H1 (cell line): Measurements from ENCODE around the gene POU2F2. TPM values are rescaled to one million over a fixed set of nuclear protein-coding genes. Genes with fewer than 3 reads are reported as not detected.

Experiments used
- CTCF ChIA-PET: fragments of 300-600 bp; sonication (Branson Sonifier 250); formaldehyde crosslinking; loops from one replicate; lab custom pipeline; 2021; ENCODE audit not compliant: partially characterized antibody; lab: Charles Lee
- POLR2A ChIA-PET: fragments of 300-600 bp; sonication (Branson Sonifier 250); formaldehyde crosslinking; loops from one replicate; lab custom pipeline; 2021; ENCODE audit warnings: inconsistent platforms; ENCODE audit not compliant: partially characterized antibody; lab: Charles Lee
- DNase-seq, 2 experiments: peaks; one replicate each; pipeline versions ENCODE4 v3.0.0 to v3.0.0-alpha.2; 2010 to 2022; ENCODE audit warnings: low spot score in 2 of 2, low read depth in 1 of 2, mixed read lengths in 1 of 2
- FAIRE-seq: peaks from 2 replicates; lab custom pipeline; 2011; peaks lifted over from hg19 to GRCh38; lab: Jason Lieb, UNC
- H2AFZ ChIP-seq: 2 replicates; pipeline ENCODE4 v1.8.1; 2012; ENCODE audit warnings: low read length, inconsistent platforms
- H2AK5ac ChIP-seq: 2 replicates; pipeline ENCODE4 v1.6.1; 2013; ENCODE audit warnings: low read depth, low read length
- H2BK120ac ChIP-seq: replicated peaks from 2 replicates; pipeline ENCODE3; 2013; ENCODE audit warnings: low read depth, low read length, inconsistent platforms
- H2BK12ac ChIP-seq: 2 replicates; pipeline ENCODE4 v1.6.1; 2013; ENCODE audit warnings: low read depth, low read length
- H2BK15ac ChIP-seq: 2 replicates; pipeline ENCODE4 v1.6.1; 2013; ENCODE audit warnings: low read length
- H2BK20ac ChIP-seq: 2 replicates; pipeline ENCODE4 v1.6.1; 2013; ENCODE audit warnings: low read length
- H2BK5ac ChIP-seq: 2 replicates; pipeline ENCODE4 v1.6.1; 2013; ENCODE audit warnings: low read depth, low read length
- H3K14ac ChIP-seq: 2 replicates; pipeline ENCODE4 v1.6.1; 2013; ENCODE audit warnings: inconsistent platforms; ENCODE audit not compliant: insufficient read length
- H3K18ac ChIP-seq: 2 replicates; pipeline ENCODE4 v1.6.1; 2013; ENCODE audit warnings: low read length; ENCODE audit errors: extremely low read depth
- H3K23ac ChIP-seq: 2 replicates; pipeline ENCODE4 v1.6.1; 2013; ENCODE audit warnings: inconsistent platforms; ENCODE audit not compliant: insufficient read length
- H3K23me2 ChIP-seq: 2 replicates; pipeline ENCODE4 v1.6.1; 2013; ENCODE audit warnings: low read depth, low read length
- H3K27ac ChIP-seq: 2 replicates; pipeline ENCODE4 v1.6.1; 2011; ENCODE audit warnings: low read depth, low read length, inconsistent platforms
- H3K27me3 ChIP-seq, 4 experiments: replicated peaks in 1 of 4; 1 replicate in 1 of 4; 2 replicates in 3 of 4; pipeline versions ENCODE4 v1.6.1 to v1.8.1; 2011 to 2013; ENCODE audit warnings: low read length in 3 of 4, mild to moderate bottlenecking in 3 of 4, inconsistent platforms in 2 of 4, mixed read lengths in 2 of 4, moderate library complexity in 1 of 4; ENCODE audit not compliant: control insufficient read depth in 3 of 4, insufficient read depth in 3 of 4; ENCODE audit errors: extremely low read depth in 1 of 4
- H3K36me3 ChIP-seq, 4 experiments: 2 replicates each; pipeline versions ENCODE4 v1.6.1 to v1.8.1; 2011 to 2013; ENCODE audit warnings: mild to moderate bottlenecking in 4 of 4, low read length in 3 of 4, moderate library complexity in 2 of 4, control low read depth in 1 of 4, inconsistent platforms in 1 of 4; ENCODE audit not compliant: insufficient read depth in 4 of 4, control insufficient read depth in 2 of 4
- H3K4ac ChIP-seq: replicated peaks from 2 replicates; pipeline ENCODE3; 2013; ENCODE audit warnings: low read length, low read depth, mixed read lengths, inconsistent platforms; ENCODE audit not compliant: insufficient read length
- H3K4me1 ChIP-seq, 4 experiments: replicated peaks in 1 of 4; 1 replicate in 1 of 4; 2 replicates in 3 of 4; pipeline versions ENCODE4 v1.6.1 to v1.8.1; 2011 to 2013; ENCODE audit warnings: low read length in 3 of 4, inconsistent platforms in 2 of 4, mixed read lengths in 1 of 4; ENCODE audit not compliant: insufficient read depth in 4 of 4, control insufficient read depth in 3 of 4
- H3K4me2 ChIP-seq, 2 experiments: 2 replicates each; pipeline versions ENCODE4 v1.6.1 to v1.8.1; 2011 to 2013; ENCODE audit warnings: low read depth in 2 of 2, low read length in 2 of 2, control low read depth in 1 of 2, inconsistent platforms in 1 of 2, mild to moderate bottlenecking in 1 of 2; ENCODE audit not compliant: insufficient read depth in 1 of 2
- H3K4me3 ChIP-seq, 4 experiments: fragments of 200-600, 300-600 bp in 1 of 4; sonication (generic), shearing (Covaris generic), sonication (Bioruptor Twin) in 1 of 4; 2 replicates each; pipeline versions ENCODE4 v1.5.1 to v1.8.1; 2011 to 2016; ENCODE audit warnings: low read length in 4 of 4, low read depth in 3 of 4, control low read depth in 2 of 4, inconsistent platforms in 2 of 4, mild to moderate bottlenecking in 2 of 4, mixed read lengths in 1 of 4, moderate library complexity in 1 of 4; ENCODE audit not compliant: insufficient read depth in 2 of 4; ENCODE audit errors: extremely low read depth in 1 of 4
- H3K56ac ChIP-seq: replicated peaks from 2 replicates; pipeline ENCODE3; 2013; ENCODE audit warnings: low read depth, mild to moderate bottlenecking, mixed read lengths, low read length, inconsistent platforms; ENCODE audit not compliant: insufficient read length
- H3K79me1 ChIP-seq: 2 replicates; pipeline ENCODE4 v1.6.1; 2013; ENCODE audit warnings: low read depth, low read length, control low read depth
- H3K79me2 ChIP-seq, 2 experiments: 2 replicates each; pipeline versions ENCODE4 v1.6.1 to v1.8.1; 2012 to 2013; ENCODE audit warnings: low read length in 2 of 2, mild to moderate bottlenecking in 2 of 2, inconsistent platforms in 1 of 2; ENCODE audit not compliant: insufficient read depth in 2 of 2, control insufficient read depth in 1 of 2
- H3K9ac ChIP-seq, 4 experiments: replicated peaks in 1 of 4; 1 replicate in 1 of 4; 2 replicates in 3 of 4; pipeline versions ENCODE4 v1.6.1 to v1.8.1; 2011 to 2013; ENCODE audit warnings: low read depth in 3 of 4, low read length in 3 of 4, control low read depth in 2 of 4, mild to moderate bottlenecking in 2 of 4, moderate library complexity in 2 of 4, inconsistent platforms in 1 of 4; ENCODE audit errors: extremely low read depth in 1 of 4
- H3K9me3 ChIP-seq, 2 experiments: 2 replicates each; pipeline versions ENCODE4 v1.6.1 to v1.8.1; 2012 to 2013; ENCODE audit warnings: mild to moderate bottlenecking in 2 of 2, moderate library complexity in 2 of 2, control low read depth in 1 of 2, inconsistent platforms in 1 of 2, low read depth in 1 of 2, low read length in 1 of 2, mixed read lengths in 1 of 2; ENCODE audit not compliant: insufficient read depth in 2 of 2
- H4K20me1 ChIP-seq, 2 experiments: replicated peaks in 1 of 2; 2 replicates each; pipeline versions ENCODE3 to v1.8.1; 2011 to 2013; ENCODE audit warnings: inconsistent platforms in 2 of 2, low read length in 2 of 2, mild to moderate bottlenecking in 1 of 2; ENCODE audit not compliant: insufficient read depth in 2 of 2, control insufficient read depth in 1 of 2
- H4K5ac ChIP-seq: 2 replicates; pipeline ENCODE4 v1.6.1; 2013; ENCODE audit warnings: low read length, low read depth, mixed read lengths, inconsistent platforms; ENCODE audit not compliant: insufficient read length
- H4K8ac ChIP-seq: 2 replicates; pipeline ENCODE4 v1.8.0; 2013; ENCODE audit warnings: mild to moderate bottlenecking, moderate library complexity, low read length, inconsistent platforms; ENCODE audit not compliant: insufficient read depth; ENCODE audit errors: extremely low read depth
- H4K91ac ChIP-seq: replicated peaks from 2 replicates; pipeline ENCODE3; 2013; ENCODE audit warnings: low read length, mixed read lengths, inconsistent platforms; ENCODE audit not compliant: insufficient read length
- GTF2F1 ChIP-seq: IDR thresholded peaks from 2 replicates; pipeline ENCODE4 v1.6.1; 2012; ENCODE audit warnings: low read depth, low read length, improper control_type of control experiment, borderline replicate concordance
- POLR2AphosphoS5 ChIP-seq: IDR thresholded peaks from 2 replicates; pipeline ENCODE4 v1.6.1; 2011; ENCODE audit warnings: low read depth, low read length
- RAD21 ChIP-seq, 2 experiments: IDR thresholded peaks in 1 of 2; conservative IDR thresholded peaks in 1 of 2; 2 replicates each; pipeline ENCODE4 v1.6.1; 2011; ENCODE audit warnings: low read depth in 2 of 2, low read length in 2 of 2, improper control_type of control experiment in 1 of 2, inconsistent platforms in 1 of 2, mild to moderate bottlenecking in 1 of 2, moderate library complexity in 1 of 2
- RXRA ChIP-seq: IDR thresholded peaks from 2 replicates; pipeline ENCODE4 v1.6.1; 2011; ENCODE audit warnings: low read depth, mild to moderate bottlenecking, low read length, moderate library complexity; ENCODE audit not compliant: insufficient read depth
- SAP30 ChIP-seq: fragments of 300-600 bp; sonication (generic); IDR thresholded peaks from 2 replicates; pipeline ENCODE4 v1.7.1; 2012; ENCODE audit warnings: low read length, moderate library complexity, mild to moderate bottlenecking, inconsistent platforms; ENCODE audit not compliant: insufficient read depth, insufficient replicate concordance
- TAF7 ChIP-seq: optimal IDR thresholded peaks from 2 replicates; pipeline ENCODE3; 2011; ENCODE audit warnings: low read depth, mild to moderate bottlenecking, inconsistent platforms, low read length, moderate library complexity, borderline replicate concordance
- WGBS, 2 experiments: shearing (Covaris generic) in 1 of 2; methylation state at CpG; one replicate each; pipeline versions ENCODE4 v1.1.6 to v1.1.7; 2013 to 2015; ENCODE audit warnings: low lambda C conversion rate in 2 of 2, mixed read lengths in 2 of 2, inconsistent platforms in 1 of 2, low coverage in 1 of 2, missing lambda C conversion rate in 1 of 2; ENCODE audit not compliant: insufficient replicate concordance in 2 of 2, insufficient coverage in 1 of 2, insufficient read length in 1 of 2; ENCODE audit errors: extremely low coverage in 1 of 2, missing lambda C conversion rate in 1 of 2; 5-methylcytosine and 5-hydroxymethylcytosine counted together
- polyA plus RNA-seq, 7 experiments: library from polyadenylated mRNA; depleted of rRNA in 3 of 7; stranded (reverse) in 5 of 7; unstranded in 2 of 7; fragments of >200 nt in 5 of 7; fragments of 200-250 nt in 2 of 7; gene quantifications; 1 replicate in 5 of 7; 2 replicates in 1 of 7; 4 replicates in 1 of 7; pipeline versions ENCODE4 v1.2.1 to v1.2.3, GENCODE V29; 2011 to 2013; ENCODE audit warnings: missing spikeins in 2 of 7, mixed read lengths in 2 of 7
- total RNA-seq: library from RNA; stranded (reverse); fragmentation: NEBNext Ultra II Directional; extraction: Animal tissue kit (Norgen Biotek cat#: 25700); gene quantifications from 2 replicates; pipeline ENCODE4 v1.2.1, GENCODE V29; 2021
- TF ChIP-seq, protein P1 (sequence below), 3 experiments: IDR thresholded peaks; 1 replicate in 2 of 3; 2 replicates in 1 of 3; pipeline versions ENCODE4 v1.5.1 to v1.6.1; 2011; ENCODE audit warnings: low read length in 3 of 3, mild to moderate bottlenecking in 3 of 3, inconsistent platforms in 2 of 3, low read depth in 1 of 3, moderate library complexity in 1 of 3; ENCODE audit not compliant: insufficient read depth in 1 of 3; ENCODE audit errors: control extremely low read depth in 1 of 3
- TF ChIP-seq, protein P2 (sequence below): IDR thresholded peaks from 2 replicates; pipeline ENCODE4 v1.6.1; 2012; ENCODE audit warnings: inconsistent platforms

Gene POU2F2
- total and polyA plus RNA-seq, 2 of the 8 experiments (the other 6 are each of a cell fraction or from before 2014, with no cell fraction given): 5.0 to 6.1 TPM

DNA sequence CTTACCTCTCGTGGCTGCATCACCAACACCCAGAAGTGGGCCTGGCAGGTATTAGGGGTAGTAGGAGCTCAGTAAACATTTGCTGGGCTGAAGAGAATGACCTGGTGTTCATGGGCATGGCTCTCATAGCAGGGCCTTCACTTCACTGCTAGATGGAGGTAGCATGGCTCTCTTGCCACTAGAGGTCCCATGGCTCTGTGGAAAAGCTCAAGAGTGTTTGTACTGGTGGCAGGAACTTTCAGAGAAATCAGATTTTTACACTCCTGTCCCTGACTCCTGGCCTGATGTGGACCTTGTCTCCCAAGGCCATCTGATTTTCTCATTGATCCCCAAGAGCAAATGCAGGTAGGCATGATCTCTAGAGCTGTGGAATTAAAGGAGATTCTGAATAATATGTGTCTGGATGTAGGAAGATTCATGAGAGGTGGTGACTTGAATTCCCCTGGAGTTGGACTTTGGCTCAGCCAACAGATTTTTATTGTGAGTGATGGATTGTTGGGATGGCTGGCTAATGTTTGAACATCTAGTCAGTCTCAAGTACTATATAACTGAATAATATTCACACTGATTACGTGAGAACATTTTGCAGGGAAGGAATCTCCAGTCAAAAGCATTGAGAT is 50.6 kb downstream of the POU2F2 start:
- CTCF ChIA-PET: interaction anchor here (0.8 to 2.8 kb wide), 10 partner anchors 10 to 53 kb away, joined by 3 to 12 read pairs (median 4); no protein-coding TSS in a partner anchor
- Histone ChIP-seq H3K23ac (no peak overlapping the region), H3K18ac (no peak overlapping the region), H4K20me1 (peaks cover 28 to 48% of the 10 kb centered on the region in 2 experiments), H3K27ac (no peak overlapping the region), H3K4me3 (no peak overlapping the region), H3K9me3 (no peaks in the 10 kb centered on the region), H3K14ac (no peak overlapping the region), H3K23me2 (peaks cover 11% of the 10 kb centered on the region; the same call in 1 of the 2 replicates), H3K9ac (no peak overlapping the region), H4K91ac (no peak overlapping the region), H3K36me3 (peaks cover 17 to 38% (median 35%) of the 10 kb centered on the region in 4 experiments; a peak in 7 of 8 replicates), H2BK12ac (no peak overlapping the region), H3K4ac (no peak overlapping the region), H2BK20ac (no peak overlapping the region), H2BK15ac (no peak overlapping the region), H4K5ac (no peak overlapping the region), H2AK5ac (no peak overlapping the region), H3K56ac (no peak overlapping the region), H2BK120ac (no peak overlapping the region), H4K8ac (no peak overlapping the region), H3K79me2 (peaks cover 18 to 38% of the 10 kb centered on the region in 2 experiments), H3K4me2 (no peak overlapping the region), H3K79me1 (peaks cover 15% of the 10 kb centered on the region), H3K4me1 (peaks cover 0 to 2% (median under 1%) of the 10 kb centered on the region in 4 experiments; a peak in 2 of 7 replicates), H2BK5ac (no peak overlapping the region), H3K27me3 (no peaks in the 10 kb centered on the region), H2AFZ (no peak overlapping the region)
- DNase-seq: no peak
- no peak for FAIRE-seq
- WGBS, 2 experiments: 88% methylated on average over 2 of the region's 2 CpGs; no CpG with 5 or more reads in 1 of the 2 experiments
- POLR2A ChIA-PET: interaction anchor here (0.7 to 4.1 kb wide), 10 partner anchors 10 to 307 kb away, joined by 3 to 13 read pairs (median 3); no protein-coding TSS in a partner anchor
- TF ChIP-seq, protein P1, sequence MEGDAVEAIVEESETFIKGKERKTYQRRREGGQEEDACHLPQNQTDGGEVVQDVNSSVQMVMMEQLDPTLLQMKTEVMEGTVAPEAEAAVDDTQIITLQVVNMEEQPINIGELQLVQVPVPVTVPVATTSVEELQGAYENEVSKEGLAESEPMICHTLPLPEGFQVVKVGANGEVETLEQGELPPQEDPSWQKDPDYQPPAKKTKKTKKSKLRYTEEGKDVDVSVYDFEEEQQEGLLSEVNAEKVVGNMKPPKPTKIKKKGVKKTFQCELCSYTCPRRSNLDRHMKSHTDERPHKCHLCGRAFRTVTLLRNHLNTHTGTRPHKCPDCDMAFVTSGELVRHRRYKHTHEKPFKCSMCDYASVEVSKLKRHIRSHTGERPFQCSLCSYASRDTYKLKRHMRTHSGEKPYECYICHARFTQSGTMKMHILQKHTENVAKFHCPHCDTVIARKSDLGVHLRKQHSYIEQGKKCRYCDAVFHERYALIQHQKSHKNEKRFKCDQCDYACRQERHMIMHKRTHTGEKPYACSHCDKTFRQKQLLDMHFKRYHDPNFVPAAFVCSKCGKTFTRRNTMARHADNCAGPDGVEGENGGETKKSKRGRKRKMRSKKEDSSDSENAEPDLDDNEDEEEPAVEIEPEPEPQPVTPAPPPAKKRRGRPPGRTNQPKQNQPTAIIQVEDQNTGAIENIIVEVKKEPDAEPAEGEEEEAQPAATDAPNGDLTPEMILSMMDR (IDR thresholded peaks at IDR 0.05; ENCODE audit: control extremely low read depth in 1 of 3, insufficient read depth in 1 of 3, low read depth in 1 of 3, low read length in 3 of 3): peak; percentile 18 to 64 (median 37); a peak in 3 of 4 replicates
- TF ChIP-seq SAP30: no peak
- peak; percentile 40; the same call in 1 of the 2 replicates for TF ChIP-seq POLR2AphosphoS5
- TF ChIP-seq TAF7: no peak
- TF ChIP-seq, protein P2, sequence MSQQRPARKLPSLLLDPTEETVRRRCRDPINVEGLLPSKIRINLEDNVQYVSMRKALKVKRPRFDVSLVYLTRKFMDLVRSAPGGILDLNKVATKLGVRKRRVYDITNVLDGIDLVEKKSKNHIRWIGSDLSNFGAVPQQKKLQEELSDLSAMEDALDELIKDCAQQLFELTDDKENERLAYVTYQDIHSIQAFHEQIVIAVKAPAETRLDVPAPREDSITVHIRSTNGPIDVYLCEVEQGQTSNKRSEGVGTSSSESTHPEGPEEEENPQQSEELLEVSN: no peak
- TF ChIP-seq GTF2F1: no peak
- no peak for TF ChIP-seq RXRA
- peak; percentile 41 to 57 for TF ChIP-seq RAD21 (IDR thresholded peaks at IDR 0.05 in 1 of 2, conservative IDR thresholded peaks at IDR 0.05 in 1 of 2; ENCODE audit: low read depth in 2 of 2, low read length in 2 of 2)
